HG03103 (cell line): ENCODE results near the gene RPLP2.

Source experiments
- ATAC-seq: cut with Tn5 transposase; IDR thresholded peaks from one replicate; pipeline ENCODE4 v1.9.1; 2021; ENCODE audit warnings: low read depth; ENCODE audit not compliant: unreplicated experiment

Gene RPLP2

DNA sequence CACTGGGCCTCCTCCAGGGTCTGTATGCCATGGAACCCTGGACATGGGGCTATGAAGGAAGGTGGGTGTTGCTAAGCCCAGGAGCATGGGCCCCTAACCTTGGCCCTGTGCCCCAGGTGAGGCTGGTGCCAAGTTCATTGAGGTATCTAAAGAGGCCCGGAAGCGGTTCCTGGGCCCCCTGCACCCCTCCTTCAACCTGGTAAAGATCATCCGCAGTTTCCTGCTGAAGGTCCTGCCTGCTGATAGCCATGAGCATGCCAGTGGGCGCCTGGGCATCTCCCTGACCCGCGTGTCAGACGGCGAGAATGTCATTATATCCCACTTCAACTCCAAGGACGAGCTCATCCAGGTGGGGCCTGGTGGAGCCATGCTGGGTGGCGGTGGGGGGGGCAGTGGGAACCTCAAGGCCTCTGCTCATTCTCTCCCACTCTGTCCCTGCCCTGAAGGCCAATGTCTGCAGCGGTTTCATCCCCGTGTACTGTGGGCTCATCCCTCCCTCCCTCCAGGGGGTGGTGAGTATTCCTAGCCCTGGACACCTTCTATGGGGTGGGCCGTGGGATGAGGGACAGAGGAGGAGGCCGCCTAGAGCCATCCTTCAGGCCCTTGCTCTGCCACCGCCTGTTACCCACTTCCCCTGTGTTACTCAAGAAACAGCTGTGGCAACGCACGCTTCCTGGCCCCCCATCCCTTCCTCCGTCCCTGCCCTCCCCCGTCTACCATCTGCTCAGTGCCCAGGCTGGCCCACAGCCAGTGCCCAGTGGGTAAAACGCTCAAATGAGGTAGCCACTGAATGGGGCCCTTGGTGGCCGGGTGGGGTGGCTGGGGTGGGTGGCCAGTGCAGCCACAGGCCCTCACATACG is 12.0 kb downstream of the RPLP2 start:
- no peak for ATAC-seq

DNA sequence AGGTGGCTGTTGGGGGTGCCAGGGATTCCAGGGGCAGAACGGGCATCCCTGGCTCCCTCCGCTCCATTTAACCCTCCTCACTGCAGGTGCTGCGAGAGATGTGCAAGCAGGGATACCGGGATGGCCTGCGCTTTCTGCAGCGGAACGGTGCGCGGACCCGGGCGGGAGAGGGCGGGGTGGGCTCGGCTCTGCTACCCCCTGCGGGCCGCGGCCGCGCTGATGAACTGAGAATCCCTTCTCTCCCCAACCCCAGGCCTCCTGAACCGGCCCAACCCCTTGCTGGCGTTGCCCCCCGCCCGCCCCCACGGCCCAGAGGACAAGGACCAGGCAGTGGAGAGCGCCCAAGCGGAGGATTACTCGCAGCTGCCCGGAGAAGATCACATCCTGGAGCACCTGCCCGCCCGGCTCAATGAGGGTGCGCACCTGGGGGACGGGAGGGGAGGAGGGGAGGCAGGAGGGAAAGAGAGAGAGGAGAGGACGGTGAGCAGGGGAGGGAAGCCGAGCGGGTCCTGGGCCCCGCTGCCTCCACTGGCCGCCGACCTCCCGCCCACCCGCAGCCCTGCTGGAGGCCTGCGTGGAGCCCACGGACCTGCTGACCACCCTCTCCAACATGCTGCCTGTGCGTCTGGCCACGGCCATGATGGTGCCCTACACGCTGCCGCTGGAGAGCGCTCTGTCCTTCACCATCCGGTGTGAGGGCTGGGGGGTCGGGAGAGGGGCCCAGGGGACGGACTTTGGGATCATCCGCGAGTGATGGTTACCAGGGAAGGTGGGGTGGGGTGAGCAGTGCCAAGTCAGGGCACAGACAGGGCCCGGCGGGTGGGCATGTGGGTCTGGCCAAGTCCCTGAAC is 13.9 kb downstream of the RPLP2 start:
- no peak for ATAC-seq

DNA sequence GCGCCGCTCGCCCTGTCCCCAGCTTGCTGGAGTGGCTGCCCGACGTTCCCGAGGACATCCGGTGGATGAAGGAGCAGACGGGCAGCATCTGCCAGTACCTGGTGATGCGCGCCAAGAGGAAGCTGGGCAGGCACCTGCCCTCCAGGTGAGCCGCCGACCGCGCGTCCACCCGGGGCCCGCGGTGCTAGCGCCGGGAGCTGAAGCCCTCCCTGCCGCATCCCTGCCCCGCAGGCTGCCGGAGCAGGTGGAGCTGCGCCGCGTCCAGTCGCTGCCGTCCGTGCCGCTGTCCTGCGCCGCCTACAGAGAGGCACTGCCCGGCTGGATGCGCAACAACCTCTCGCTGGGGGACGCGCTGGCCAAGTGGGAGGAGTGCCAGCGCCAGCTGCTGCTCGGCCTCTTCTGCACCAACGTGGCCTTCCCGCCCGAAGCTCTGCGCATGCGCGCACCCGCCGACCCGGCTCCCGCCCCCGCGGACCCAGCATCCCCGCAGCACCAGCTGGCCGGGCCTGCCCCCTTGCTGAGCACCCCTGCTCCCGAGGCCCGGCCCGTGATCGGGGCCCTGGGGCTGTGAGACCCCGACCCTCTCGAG is 14.6 kb downstream of the RPLP2 start:
- no peak for ATAC-seq

DNA sequence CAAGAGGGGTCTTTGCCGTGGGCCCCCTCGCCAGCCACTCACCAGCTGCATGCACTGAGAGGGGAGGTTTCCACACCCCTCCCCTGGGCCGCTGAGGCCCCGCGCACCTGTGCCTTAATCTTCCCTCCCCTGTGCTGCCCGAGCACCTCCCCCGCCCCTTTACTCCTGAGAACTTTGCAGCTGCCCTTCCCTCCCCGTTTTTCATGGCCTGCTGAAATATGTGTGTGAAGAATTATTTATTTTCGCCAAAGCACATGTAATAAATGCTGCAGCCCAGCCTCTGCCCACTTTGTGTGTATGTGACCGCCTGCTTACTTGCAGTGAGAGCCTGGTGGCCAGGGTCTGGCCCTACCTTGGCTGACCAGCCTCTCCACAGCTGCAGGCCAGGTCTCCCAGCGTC is 15.2 kb downstream of the RPLP2 start:
- ATAC-seq: no peak

DNA sequence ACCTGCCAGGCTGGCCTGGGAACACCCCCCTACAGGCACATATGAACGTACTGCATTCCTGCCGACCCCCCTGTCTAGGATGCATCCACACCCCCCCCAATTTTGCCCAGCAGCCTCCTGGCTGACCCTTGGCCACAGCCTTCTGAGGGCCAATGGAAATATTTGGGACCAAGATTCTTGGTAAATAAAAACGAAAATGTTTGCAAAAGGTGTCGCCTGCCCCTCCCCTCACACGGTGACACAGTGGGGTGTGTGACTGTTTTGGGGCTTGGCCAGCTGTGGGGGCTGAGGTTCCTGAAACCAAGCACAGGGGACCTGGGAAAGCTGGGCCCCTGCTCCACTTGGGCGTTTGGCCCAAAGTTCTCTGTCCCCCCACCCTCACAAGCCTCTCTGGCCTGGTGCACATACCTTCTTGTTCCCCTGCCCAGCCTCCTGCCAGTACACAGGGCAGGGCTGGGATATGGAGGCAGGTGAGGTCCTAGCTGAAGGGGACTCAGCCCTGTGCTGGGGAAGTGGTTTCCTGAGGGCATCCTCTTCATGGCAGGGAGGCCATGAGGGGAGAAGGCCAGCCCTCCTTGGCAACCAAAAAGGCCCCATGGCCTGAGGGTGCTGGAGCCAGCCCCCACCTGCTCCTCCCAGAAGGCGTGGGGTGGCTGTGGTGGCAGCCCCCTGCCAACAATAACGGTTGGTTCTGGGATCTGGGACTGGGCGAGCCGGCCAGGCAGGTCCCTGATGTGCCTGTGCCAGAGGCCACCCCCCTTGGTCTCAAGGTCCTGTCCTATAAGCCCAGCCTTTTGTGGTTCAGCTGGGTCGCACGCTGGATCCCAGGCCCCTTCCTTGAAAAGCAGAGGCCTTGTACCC is 15.8 kb downstream of the RPLP2 start:
- no peak for ATAC-seq

DNA sequence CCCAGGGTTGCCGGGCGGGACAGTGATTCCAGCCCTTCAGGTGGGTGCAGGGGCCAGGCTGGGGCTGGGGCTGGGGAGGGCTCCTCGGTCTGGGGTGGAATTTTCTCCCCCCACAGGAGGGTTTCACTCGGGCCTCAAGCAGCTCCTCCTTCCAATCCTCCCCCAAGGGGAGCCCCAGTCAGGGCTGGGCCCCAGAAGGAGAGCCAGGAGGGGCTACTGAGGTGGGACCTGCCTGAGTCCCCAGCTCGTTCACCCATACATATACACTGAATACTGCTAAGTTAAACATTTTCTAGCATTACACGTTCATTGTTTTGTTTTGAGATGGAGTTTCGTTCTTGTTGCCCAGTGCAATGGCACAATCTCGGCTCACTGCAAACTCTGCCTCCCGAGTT is 16.5 kb downstream of the RPLP2 start:
- ATAC-seq: no peak

DNA sequence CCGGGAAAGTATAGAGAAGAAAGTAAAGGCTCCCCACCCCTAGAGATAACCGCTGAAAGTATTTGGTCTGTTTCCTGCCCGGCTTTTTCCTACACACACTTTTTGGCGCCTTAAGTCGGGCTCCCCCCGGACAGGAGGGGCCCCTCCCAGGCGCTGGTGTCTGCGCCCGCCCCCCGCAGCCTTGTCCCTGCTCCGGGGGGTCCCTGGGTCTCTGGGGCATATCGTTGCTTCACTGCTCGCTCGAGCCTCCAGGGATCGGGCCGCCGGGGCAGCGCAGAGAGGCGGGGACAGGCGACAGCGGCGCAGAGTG is 17.0 kb downstream of the RPLP2 start:
- no peak for ATAC-seq

DNA sequence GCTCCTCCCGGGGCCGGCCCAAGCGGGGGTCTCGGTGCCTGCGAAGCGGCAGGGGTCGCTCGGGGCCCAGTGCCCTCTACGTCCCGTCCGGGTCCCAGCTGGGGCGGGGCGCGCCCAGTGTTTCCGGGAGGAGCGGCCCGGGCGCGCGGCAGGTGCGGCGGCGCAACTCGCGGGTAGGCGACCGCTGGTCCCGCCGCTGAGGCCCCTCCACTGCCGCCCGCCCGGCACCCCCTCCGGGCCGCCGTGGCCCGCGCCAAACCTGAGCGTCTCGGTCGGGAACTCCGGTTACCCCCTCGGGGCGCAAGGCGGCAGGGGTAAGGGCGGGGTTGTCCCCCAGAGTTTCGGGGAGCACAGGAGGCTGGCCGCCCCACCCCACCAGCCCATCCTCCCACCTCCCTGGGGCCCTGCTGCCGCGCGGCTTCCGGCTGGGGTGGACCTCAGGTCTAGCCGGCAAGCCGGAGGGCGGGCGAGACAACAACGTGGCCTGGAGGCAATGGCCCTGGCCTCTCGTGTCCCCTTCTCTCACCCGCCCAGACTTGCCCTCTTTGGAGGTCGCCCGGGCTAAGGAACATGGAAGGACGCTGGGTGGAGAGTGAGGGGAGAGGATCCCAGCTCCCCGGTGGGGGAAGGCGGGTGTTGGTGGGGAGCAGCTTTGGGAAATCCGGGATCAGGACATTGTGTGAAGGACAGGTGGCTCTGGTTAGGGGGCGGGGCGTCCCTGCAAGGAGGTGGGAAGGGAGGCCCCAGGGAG is 17.6 kb downstream of the RPLP2 start:
- ATAC-seq: no peak

DNA sequence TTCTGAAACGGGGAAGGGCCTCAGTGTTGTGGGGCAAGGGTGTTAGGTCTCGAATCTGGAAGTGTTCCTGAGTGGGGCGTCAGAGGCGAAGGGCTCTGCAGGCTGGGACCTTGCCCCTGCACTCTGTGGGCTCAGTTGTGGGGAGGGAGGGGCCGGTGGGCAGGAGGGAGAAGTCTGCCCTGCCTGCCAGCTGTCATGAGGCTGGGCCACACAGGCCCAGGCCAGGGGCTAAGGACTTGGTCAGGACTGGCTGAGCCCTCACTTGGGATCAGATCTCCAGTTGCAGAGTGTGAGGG is 18.1 kb downstream of the RPLP2 start, which contains the start of gene CRACR2B:
Gene CRACR2B (plus strand): TSS at position 23 of the 296 bp plus-strand sequence. CDS start 689 bp downstream, outside the sequence.
- no peak for ATAC-seq

DNA sequence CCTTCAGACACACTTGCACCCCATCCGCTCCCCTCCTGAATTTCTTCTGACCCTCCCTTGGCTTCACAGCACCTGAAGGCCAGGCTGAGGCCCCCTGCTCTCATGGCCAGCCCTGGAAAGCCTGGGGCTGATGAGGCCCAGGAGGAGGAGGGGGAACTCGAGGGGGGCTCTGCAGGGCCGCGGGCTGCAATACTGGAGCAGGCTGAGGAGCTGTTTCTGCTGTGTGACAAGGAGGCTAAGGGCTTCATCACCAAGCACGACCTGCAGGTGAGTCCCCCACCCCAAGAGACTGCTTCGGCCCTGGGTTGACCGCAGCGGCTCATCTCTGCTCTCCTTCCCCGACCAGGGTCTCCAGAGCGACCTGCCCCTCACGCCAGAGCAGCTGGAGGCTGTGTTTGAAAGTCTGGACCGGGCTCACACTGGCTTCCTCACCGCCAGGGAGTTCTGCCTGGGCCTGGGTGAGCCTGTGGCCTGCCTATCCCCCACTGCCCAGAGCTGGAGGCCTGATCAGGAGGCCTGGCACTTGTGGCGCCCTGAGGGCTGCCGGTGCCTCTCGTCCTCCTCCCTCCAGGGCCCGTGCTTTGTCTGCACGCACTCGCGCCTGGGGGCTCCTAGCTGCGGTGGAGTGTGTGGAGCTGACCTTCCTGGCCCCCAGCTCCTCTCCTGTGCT is 18.9 kb downstream of the RPLP2 start:
- no peak for ATAC-seq

DNA sequence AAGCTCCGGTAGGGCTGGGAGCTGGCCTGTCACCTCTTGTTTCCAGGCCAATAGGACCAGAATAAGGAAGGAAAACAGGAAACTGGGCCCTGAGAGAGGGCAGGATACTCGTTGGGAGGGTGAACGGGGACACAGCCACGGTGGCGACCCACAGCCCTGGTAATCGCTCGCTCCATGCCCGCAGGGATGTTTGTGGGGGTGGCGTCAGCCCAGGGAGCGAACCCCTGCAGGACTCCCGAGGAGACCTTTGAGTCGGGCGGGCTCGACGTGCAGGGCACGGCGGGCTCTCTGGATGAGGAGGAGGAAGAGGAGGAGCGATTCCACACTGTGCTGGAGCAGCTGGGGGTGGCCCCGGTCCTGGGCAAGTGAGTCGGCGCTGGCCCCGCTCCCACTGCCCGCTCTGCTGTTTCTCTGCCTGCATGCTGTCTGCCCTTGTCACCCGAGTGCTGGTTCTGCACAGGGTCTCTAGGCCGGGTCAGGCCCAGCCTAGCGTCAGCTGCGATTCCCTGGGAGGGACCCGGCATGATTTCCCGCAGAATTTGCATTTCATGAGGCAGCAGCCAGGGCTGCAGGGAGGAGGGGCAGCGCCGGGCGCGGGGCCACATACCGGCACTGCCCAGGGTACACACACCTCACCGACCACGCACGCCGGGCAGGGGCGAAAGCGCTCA is 19.5 kb downstream of the RPLP2 start:
- no peak for ATAC-seq

DNA sequence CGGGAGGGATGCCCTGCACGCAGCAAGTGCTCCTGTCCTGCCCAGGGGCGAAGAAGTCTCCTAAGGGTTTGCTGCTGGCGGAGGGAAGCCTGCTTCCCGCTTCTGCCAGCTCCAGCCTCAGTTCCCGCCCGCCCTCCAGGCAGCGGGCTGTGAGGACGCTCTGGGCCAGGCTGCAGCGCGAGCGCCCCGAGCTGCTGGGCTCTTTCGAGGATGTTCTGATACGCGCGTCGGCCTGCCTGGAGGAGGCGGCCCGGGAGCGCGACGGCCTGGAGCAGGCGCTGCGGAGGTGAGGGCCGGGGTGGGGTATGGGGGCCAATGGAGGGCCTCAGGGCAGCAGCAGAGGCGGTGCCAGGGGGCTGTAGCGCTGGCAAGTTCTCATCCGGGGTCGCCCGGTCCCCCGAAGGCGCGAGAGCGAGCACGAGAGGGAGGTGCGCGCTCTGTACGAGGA is 20.1 kb downstream of the RPLP2 start:
- no peak for ATAC-seq

DNA sequence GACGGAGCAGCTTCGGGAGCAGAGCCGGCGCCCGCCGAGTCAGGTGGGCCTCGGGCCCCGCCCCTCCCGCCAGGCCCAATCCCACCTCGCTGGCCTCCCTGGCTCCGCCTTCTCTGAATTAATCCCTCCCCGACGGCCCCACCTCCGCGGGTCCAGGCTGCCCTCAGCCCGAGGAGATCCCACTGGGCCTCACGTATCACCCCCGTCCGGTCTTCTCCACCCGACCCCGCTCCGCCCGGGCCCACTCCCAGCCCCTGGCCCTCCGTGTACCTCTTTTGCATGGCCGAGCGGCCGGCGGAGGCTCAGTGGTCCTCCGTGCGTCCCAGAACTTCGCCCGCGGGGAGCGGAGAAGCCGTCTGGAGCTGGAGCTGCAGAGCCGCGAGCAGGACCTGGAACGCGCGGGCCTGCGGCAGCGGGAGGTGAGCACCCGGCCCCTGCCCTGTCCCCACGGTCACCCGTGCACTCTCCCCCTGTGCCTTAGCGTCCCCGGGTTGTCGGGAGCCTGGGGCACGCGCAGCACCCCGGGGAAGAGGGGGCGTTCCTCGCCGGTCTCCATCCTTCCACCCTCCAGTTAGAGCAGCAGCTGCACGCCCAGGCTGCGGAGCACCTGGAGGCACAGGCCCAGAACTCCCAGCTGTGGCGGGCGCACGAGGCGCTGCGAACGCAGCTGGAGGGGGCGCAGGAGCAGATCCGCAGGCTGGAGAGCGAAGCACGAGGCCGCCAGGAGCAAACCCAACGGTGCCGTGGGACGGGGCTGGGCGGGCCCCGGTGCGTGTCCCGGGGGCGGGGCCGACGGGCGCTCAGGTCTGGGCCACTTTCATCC is 20.7 kb downstream of the RPLP2 start:
- ATAC-seq: no peak

DNA sequence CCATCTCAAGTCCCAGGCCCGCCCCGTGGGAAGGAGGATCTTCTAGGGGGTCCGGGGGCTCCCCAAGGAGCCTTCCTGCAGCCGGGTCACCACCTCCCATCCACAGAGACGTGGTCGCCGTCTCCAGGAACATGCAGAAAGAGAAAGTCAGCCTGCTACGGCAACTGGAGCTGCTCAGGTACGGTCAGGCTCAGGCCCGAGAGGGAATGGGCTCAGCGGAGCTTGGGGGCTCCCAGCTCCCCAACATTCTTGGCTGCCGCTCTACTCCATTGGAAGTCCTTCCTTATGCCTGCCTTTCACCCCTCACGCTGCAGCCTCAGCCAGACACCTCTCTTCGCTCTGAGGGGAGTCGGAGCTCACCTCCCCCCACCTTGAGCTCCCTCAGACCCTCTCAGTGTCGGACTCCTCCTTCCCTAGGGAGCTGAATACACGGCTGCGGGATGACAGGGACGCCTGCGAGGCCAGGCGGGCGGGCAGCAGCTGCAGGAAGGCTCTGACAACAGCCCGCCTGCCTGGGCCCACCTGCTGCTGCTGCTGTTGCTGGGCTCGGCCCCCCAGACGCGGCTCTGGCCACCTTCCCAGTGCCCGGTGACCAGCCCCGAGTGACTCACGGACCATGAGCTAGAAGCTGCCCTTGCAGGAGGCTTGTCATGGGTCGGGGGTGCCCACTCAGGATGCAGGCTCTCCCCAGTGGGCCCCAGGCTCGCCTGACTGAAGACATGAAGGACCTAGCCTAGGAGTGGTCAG is 21.5 kb downstream of the RPLP2 start:
- ATAC-seq: no peak

DNA sequence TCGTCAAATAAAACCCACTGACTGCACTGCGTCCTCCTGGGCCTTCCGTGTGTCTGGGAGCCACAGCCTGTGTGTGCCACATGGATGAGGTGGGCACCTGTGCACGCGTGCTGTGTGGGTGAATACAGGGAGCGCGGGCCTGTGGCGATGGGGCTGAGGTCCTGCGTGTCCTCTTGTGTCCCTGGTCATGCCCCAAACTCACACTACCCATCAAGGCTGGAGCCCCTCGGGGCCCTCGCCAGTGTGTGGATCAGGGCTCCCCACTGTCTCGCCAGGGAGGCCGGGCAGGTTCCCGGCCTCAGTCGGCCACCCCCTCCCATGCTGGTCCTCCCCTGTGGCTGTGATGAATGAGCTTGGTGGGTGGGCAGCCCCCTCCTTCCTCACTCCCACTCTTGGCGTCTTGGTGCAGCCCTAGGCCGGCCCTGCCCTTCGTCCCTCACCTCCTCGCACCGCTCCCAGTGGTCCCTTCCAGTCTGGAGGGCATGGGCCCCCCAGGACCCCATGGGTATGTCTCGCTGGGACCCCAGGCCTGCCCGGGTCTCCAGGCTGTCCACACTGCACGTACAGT is 22.3 kb downstream of the RPLP2 start:
- no peak for ATAC-seq

DNA sequence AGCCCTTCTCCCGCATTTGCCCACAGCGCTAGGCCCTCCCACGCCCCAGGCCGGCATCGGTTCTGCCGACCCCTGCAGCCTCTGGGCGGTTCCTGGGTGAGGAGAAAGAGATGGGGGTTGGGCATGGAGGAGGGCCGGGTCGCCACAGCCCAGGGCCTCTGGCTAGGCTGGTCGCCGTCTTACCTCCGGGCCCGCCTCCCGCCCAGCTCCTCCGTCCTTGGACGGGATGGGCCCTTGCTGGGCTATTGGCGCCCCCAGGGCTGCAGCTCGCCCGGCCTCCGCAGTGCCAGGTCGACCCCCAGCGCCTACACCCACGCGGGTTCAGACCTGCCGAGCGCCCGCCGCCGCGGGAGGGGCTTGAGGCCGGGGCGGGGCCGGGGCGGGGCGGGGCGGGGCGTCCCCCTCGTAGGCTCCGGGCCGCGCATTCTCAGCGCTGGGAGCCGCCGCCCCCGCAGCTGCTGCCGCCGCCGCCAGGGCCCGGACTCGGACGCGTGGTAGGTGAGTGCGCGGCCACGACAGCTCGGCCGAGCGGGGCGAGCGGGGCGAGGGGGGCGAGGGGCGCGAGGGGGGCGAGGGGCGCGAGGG is 22.9 kb downstream of the RPLP2 start, which contains the start of gene CD151:
Gene CD151 (plus strand): TSS at position 424 of the 585 bp plus-strand sequence. CDS start 3,118 bp downstream, outside the sequence.
- peak; percentile 31 for ATAC-seq
